NCI-H510A treated with DMSO at 0.1 percent for 48 hours (cell line): ENCODE measurements around the gene TAOK3.
"Not testable (repeated sequence)": the region's sequence is repeated elsewhere in the genome, so short reads cannot be mapped to it uniquely, and the experiment has no call there.

Experiments
- DNase-seq: peaks from one replicate; lab custom pipeline; 2025; lab: John Stamatoyannopoulos, UW

Gene TAOK3

GRCh38 chr12:118372541-118373495 is at the start of gene TAOK3:
TSS of gene TAOK3 (minus strand) at chr12:118372907. CDS start at chr12:118255567, 117,340 bp downstream.
- DNase-seq: peak; percentile 99

- DNase-seq: no peak
Observed at GRCh38 chr12:118420673-118421072, 48.0 kb upstream of the TAOK3 start.

GRCh38 chr12:118418385-118419057 is 45.8 kb upstream of the TAOK3 start:
- DNase-seq: no peak

GRCh38 chr12:118417942-118418341 is 45.2 kb upstream of the TAOK3 start:
- DNase-seq: no peak

GRCh38 chr12:118409834-118410233 is 37.1 kb upstream of the TAOK3 start:
- DNase-seq: no peak

- DNase-seq: not testable (repeated sequence)
Observed at GRCh38 chr12:118408241-118408640, 35.5 kb upstream of the TAOK3 start.

GRCh38 chr12:118404876-118405521 is 32.3 kb upstream of the TAOK3 start:
- peak; percentile 79 for DNase-seq

- no peak for DNase-seq
Observed at GRCh38 chr12:118402251-118402650, 29.5 kb upstream of the TAOK3 start.

GRCh38 chr12:118398940-118399339 is 26.2 kb upstream of the TAOK3 start:
- DNase-seq: no peak

- DNase-seq: no peak
Observed at GRCh38 chr12:118398524-118398923, 25.8 kb upstream of the TAOK3 start.

- no peak for DNase-seq
Observed at GRCh38 chr12:118397708-118398440, 25.2 kb upstream of the TAOK3 start.

GRCh38 chr12:118391836-118392235 is 19.1 kb upstream of the TAOK3 start:
- no peak for DNase-seq

GRCh38 chr12:118391424-118391823 is 18.7 kb upstream of the TAOK3 start:
- DNase-seq: no peak

GRCh38 chr12:118377884-118378470 is 5.3 kb upstream of the TAOK3 start:
- peak; percentile 82 for DNase-seq

GRCh38 chr12:118377021-118377883 is 4.5 kb upstream of the TAOK3 start:
- DNase-seq: peak; percentile 62

- DNase-seq: peak; percentile 95
Observed at GRCh38 chr12:118376089-118377020, 3.6 kb upstream of the TAOK3 start, which contains the start of gene SUDS3. TSS of gene SUDS3 (plus strand) at chr12:118376555. CDS start at chr12:118376692, 137 bp downstream.

- DNase-seq: no peak
Observed at GRCh38 chr12:118375348-118375747, 2.6 kb upstream of the TAOK3 start.

GRCh38 chr12:118374909-118375308 is 2.2 kb upstream of the TAOK3 start:
- DNase-seq: no peak

- no peak for DNase-seq
Observed at GRCh38 chr12:118374126-118374725, 1.5 kb upstream of the TAOK3 start.
